ENCODE measurements around the gene GEMIN4.

- TF ChIP-seq, protein P1, sequence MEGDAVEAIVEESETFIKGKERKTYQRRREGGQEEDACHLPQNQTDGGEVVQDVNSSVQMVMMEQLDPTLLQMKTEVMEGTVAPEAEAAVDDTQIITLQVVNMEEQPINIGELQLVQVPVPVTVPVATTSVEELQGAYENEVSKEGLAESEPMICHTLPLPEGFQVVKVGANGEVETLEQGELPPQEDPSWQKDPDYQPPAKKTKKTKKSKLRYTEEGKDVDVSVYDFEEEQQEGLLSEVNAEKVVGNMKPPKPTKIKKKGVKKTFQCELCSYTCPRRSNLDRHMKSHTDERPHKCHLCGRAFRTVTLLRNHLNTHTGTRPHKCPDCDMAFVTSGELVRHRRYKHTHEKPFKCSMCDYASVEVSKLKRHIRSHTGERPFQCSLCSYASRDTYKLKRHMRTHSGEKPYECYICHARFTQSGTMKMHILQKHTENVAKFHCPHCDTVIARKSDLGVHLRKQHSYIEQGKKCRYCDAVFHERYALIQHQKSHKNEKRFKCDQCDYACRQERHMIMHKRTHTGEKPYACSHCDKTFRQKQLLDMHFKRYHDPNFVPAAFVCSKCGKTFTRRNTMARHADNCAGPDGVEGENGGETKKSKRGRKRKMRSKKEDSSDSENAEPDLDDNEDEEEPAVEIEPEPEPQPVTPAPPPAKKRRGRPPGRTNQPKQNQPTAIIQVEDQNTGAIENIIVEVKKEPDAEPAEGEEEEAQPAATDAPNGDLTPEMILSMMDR (IDR thresholded peaks at IDR 0.05; ENCODE audit: borderline replicate concordance, extremely low read depth, low read length, poor library complexity, severe bottlenecking) = no peak
- no peak for TF ChIP-seq EZH2 (IDR thresholded peaks at IDR 0.05; ENCODE audit: borderline replicate concordance, low read depth, low read length, severe bottlenecking)
Measured at GRCh38 chr17:732902-733720, 19.0 kb downstream of the GEMIN4 start.
